Bronchial epithelial cell (primary cell): Measurements from ENCODE around the gene PRM3. TPM values are rescaled to one million over a fixed set of nuclear protein-coding genes. Genes with fewer than 3 reads are reported as not detected.
"Not testable (repeated sequence)": the region's sequence is repeated elsewhere in the genome, so short reads cannot be mapped to it uniquely, and the experiment has no call there.

ENCODE experiments used
- DNase-seq: peaks from one replicate; pipeline ENCODE4 v3.0.0-alpha.2; 2010; ENCODE audit warnings: low read depth
- FAIRE-seq: peaks from 2 replicates; lab custom pipeline; 2011; peaks lifted over from hg19 to GRCh38; lab: Jason Lieb, UNC
- H3K27me3 ChIP-seq: 2 replicates; pipeline ENCODE4 v1.5.1; 2011; ENCODE audit warnings: low read length; ENCODE audit not compliant: control insufficient read depth, insufficient read depth
- H3K36me3 ChIP-seq: 2 replicates; pipeline ENCODE4 v1.5.1; 2011; ENCODE audit warnings: low read length; ENCODE audit not compliant: control insufficient read depth, insufficient read depth
- H3K4me3 ChIP-seq: 2 replicates; pipeline ENCODE4 v1.5.1; 2011; ENCODE audit warnings: mild to moderate bottlenecking, low read depth, low read length, control low read depth
- total RNA-seq: library from RNA; depleted of rRNA; stranded (reverse); fragments of >200 nt; gene quantifications from 2 replicates; pipeline ENCODE4 v1.2.1, GENCODE V29; 2014
- TF ChIP-seq, protein P1 (sequence below): IDR thresholded peaks from 2 replicates; pipeline ENCODE4 v1.5.1; 2011; ENCODE audit warnings: mild to moderate bottlenecking, moderate library complexity, low read length, control low read depth, inconsistent platforms; ENCODE audit not compliant: insufficient read depth, severe bottlenecking

PRM3 gene
- total RNA-seq, 1 donor from 2014 or later, result not detected

DNA sequence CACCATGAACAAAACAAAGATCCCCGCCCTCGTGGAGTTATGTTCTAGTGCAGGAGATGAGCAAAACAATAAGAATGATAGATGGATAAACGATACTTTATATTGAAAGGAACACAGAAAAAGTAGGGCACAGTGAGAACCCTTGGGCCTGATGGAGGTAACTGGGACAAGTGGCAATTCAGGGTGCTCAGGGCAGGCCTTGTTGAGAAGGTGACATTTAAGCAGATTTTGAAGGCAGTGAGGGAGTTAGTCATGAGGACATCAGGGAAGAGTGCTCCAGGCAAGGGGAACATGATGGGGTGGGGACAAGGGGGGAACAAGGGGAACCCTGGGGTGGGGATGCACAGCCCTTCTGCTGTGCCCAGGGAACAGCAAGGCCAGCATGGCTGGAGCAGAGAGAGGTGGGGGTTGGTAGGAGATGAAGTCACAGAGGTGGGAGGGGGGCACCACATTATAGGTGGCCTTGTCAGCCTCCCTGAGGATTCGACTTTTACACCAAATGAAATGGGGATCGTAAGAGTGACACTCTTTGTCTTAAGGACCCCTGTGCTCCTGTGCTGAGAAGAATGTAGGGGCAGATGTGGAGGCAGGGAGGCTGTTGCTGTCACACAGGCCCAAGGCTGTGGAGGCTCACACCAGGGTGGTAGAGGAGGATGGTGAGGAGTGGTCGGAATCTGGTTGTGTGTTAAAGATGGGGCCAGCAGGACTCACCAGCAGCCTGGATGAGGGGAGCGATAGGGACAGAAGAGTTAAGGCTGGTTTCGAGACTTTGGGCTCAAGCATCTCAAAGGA, 16.9 kb upstream of the PRM3 start:
- H3K36me3 ChIP-seq, result no peaks in the 10 kb centered on the region
- TF ChIP-seq, protein P1, sequence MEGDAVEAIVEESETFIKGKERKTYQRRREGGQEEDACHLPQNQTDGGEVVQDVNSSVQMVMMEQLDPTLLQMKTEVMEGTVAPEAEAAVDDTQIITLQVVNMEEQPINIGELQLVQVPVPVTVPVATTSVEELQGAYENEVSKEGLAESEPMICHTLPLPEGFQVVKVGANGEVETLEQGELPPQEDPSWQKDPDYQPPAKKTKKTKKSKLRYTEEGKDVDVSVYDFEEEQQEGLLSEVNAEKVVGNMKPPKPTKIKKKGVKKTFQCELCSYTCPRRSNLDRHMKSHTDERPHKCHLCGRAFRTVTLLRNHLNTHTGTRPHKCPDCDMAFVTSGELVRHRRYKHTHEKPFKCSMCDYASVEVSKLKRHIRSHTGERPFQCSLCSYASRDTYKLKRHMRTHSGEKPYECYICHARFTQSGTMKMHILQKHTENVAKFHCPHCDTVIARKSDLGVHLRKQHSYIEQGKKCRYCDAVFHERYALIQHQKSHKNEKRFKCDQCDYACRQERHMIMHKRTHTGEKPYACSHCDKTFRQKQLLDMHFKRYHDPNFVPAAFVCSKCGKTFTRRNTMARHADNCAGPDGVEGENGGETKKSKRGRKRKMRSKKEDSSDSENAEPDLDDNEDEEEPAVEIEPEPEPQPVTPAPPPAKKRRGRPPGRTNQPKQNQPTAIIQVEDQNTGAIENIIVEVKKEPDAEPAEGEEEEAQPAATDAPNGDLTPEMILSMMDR, result no peak
- H3K4me3 ChIP-seq, result no peak overlapping the region
- FAIRE-seq (no peak), DNase-seq (no peak)
- peaks cover 8% of the 10 kb centered on the region for H3K27me3 ChIP-seq

DNA sequence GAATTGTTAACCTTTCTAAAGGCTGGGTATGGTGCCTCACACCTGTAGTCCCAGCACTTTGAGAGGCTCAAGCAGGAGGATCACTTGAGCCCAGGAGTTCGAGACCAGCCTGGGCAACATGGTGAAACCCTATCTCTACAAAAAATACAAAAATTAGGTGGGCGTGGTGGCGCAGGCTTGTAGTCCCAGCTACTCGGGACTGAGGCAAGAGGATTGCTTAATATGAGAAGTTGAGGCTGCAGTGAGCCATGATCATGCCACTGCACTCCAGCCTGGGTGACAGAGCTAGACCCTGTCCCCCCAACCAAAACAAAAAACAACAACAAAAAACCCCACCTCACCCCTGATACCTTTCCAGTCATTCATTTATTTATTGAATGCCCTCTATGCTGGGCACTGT, 16.3 kb upstream of the PRM3 start:
- DNase-seq, H3K36me3 ChIP-seq, FAIRE-seq, H3K27me3 ChIP-seq, H3K4me3 ChIP-seq: not testable (repeated sequence)

DNA sequence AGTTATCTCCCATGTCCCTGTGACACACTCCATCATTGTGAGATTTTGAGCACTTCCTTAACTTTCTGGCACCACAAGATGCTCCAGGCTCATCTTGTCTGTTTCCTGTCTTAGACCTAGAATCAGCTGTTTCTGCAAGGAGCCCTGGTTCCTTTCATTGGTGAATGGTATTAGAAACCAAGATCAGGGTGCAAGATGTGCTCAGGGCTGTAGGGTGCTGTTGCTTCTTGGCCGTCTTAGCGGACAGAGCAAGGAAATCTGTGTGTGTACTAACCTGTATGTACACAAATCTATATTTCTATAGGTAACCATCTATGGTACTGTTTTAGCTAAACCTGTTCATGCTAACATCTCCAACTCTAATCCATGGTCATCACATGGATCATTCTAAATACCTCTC, 15.8 kb upstream of the PRM3 start:
- H3K4me3 ChIP-seq, result no peak overlapping the region
- DNase-seq (no peak), FAIRE-seq (no peak)
- no peaks in the 10 kb centered on the region for H3K36me3 ChIP-seq
- H3K27me3 ChIP-seq, result peaks cover 8% of the 10 kb centered on the region
- TF ChIP-seq, protein P1, result no peak

DNA sequence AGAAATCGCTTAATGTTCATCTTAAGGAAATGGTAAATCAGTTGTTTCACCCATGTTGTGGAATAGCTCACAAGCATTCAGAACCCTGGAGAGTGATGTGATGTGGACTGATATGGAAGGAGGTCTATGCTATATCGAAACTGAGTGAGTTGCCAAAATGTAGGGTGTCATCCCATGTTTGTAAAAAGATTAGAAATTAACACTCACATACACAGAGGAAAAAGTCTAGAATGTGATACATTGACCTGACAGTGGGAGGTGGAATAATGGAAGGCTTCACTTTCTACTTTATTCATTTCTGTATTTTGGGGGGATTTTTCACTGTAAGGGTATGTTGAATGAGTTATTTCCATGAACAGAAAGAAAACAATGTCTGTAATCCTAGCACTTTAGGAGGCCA, 12.4 kb upstream of the PRM3 start:
- no peak for DNase-seq
- FAIRE-seq, result no peak
- Histone ChIP-seq H3K4me3 (no peak overlapping the region), H3K27me3 (peaks cover 8% of the 10 kb centered on the region), H3K36me3 (no peaks in the 10 kb centered on the region)
- TF ChIP-seq, protein P1, result no peak

DNA sequence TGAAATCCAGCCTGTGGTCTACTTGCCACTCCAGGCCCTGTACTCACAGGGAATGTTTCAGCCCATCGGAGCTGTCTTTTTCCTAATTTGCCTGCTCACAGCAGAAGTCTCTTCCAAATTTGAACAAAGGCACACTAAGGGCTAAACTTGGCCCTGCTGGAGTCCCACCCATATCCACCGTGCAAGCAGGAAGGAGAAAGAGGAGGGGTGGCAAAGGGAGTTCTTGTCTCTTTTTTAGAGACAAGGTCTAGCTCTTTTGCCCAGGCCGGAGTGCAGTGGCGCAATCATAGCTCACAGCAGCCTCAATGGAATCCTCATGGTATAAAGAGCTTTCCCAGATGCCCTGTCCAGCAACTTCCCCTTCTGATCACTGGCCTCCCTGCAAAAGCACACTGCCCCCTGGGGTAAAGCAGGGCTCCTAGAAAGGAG, 10.4 kb upstream of the PRM3 start:
- DNase-seq (no peak), FAIRE-seq (no peak)
- H3K36me3 ChIP-seq, result no peaks in the 10 kb centered on the region
- no peak overlapping the region for H3K4me3 ChIP-seq
- TF ChIP-seq, protein P1, result no peak
- peaks cover 3% of the 10 kb centered on the region for H3K27me3 ChIP-seq

DNA sequence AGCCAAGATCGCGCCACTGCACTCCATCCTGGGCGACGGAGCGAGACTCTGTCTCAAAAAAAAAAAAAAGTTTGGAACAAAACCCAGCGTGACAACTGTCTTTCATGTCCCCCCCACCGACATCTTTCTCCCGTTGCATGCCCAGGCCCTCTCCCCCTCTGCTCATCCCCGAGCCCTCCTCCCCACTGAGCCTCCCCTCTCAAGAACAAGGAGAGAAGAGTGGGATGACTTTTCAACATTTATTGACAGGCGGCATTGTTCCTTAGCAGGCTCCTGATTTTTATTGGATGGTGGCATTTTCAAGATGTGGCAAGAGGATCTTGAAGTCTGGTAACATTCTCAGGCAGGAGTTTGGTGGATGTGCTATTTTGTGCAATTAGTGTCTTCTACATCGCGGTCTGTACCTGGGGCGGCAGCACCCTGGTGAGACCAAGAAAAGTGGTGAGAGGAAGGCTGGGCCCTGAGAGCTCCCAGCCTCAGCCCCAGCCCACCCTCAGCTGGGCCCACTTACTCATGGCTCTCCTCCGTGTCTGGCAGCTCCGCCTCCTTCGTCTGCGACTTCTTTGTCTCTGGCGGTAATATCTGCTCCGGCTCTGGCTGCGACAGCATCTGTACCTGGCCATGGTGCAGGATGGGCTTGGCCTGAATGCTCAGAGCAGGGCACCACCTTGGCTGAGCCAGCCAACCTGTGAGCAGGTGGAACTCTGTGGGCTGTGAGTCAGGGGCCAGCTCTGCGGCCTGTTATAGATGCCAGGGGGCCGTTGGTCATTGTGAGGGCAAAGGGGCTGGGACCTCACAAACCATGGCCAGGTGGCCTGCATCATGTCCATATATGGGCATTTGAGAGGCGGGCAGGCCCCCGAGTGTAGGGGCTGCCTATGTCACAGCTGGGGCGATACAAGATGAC, 7.4 kb upstream of the PRM3 start, which contains the start of gene PRM1:
Gene PRM1, minus strand, starts transcription at position 715 of the 907 bp plus-strand sequence. Its CDS starts 92 bp downstream, at position 623.
- FAIRE-seq, result no peak
- Histone ChIP-seq H3K4me3 (no peak within 1 kb of the TSS), H3K36me3 (no peaks in the 10 kb centered on the region), H3K27me3 (peaks cover 5% of the 10 kb centered on the region)
- no peak for DNase-seq
- TF ChIP-seq, protein P1, result no peak
